ACC112 (cell line): ENCODE results near the gene CARD8.
"Not testable (repeated sequence)": the region's sequence is repeated elsewhere in the genome, so short reads cannot be mapped to it uniquely, and the experiment has no call there.

Experiments used
- H2AFZ ChIP-seq: fragments of 200-600 bp; sonication (generic); one replicate; pipeline ENCODE4 v1.6.0; 2017; ENCODE audit warnings: antibody characterized with exemption, low read length; ENCODE audit not compliant: unreplicated experiment
- H3K27ac ChIP-seq: fragments of 200-600 bp; sonication (generic); 2 replicates; pipeline ENCODE4 v1.5.1; 2014; ENCODE audit warnings: low read depth, mild to moderate bottlenecking, antibody characterized with exemption, low read length, moderate library complexity
- H3K27me3 ChIP-seq: fragments of 200-600 bp; sonication (generic); 2 replicates; pipeline ENCODE4 v1.6.1; 2014; ENCODE audit warnings: mild to moderate bottlenecking, antibody characterized with exemption, low read length, moderate library complexity, mixed read lengths; ENCODE audit not compliant: insufficient read depth
- H3K36me3 ChIP-seq: fragments of 200-600 bp; sonication (generic); 2 replicates; pipeline ENCODE4 v1.6.1; 2016; ENCODE audit warnings: mild to moderate bottlenecking, antibody characterized with exemption, low read length, moderate library complexity, mixed read lengths; ENCODE audit not compliant: insufficient read depth
- H3K4me1 ChIP-seq: fragments of 200-600 bp; sonication (generic); one replicate; pipeline ENCODE4 v1.6.1; 2016; ENCODE audit warnings: low read length, mixed read lengths; ENCODE audit not compliant: insufficient read depth, unreplicated experiment, control insufficient read depth
- H3K4me3 ChIP-seq: fragments of 200-600 bp; sonication (generic); 2 replicates; pipeline ENCODE4 v1.5.1; 2014; ENCODE audit warnings: mild to moderate bottlenecking, low read depth, low read length
- H3K79me2 ChIP-seq: fragments of 200-600 bp; sonication (generic); one replicate; pipeline ENCODE4 v1.6.0; 2016; ENCODE audit warnings: low read length; ENCODE audit not compliant: control insufficient read depth, unreplicated experiment, insufficient read depth

Gene CARD8

DNA sequence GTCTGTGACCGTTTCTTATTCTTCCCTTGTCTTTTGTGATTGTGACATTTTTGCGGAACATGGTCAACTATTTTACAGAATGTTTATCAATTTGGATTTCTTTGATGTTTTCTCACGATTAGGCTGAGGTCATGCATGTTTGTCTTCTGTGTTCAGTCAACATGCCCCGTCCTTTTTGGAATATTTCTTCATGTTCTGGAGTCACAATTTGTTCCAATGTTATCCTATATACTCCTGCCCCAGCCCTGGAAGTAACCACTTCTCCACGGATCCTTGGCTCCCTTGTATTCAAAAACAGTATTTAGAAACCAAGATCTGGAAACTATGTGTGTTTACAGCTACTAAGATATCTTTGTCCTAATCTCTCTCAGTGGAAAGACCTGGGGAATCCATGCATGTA is 9.6 kb downstream of the CARD8 start:
- H3K27ac ChIP-seq, result no peak overlapping the region
- H3K4me3 ChIP-seq, result no peak overlapping the region
- H3K4me1 ChIP-seq, result peaks cover 12% of the 10 kb centered on the region
- H3K36me3 ChIP-seq, result peaks cover 12% of the 10 kb centered on the region
- no peak overlapping the region for H2AFZ ChIP-seq
- H3K79me2 ChIP-seq, result peaks cover 7% of the 10 kb centered on the region
- no peaks in the 10 kb centered on the region for H3K27me3 ChIP-seq

DNA sequence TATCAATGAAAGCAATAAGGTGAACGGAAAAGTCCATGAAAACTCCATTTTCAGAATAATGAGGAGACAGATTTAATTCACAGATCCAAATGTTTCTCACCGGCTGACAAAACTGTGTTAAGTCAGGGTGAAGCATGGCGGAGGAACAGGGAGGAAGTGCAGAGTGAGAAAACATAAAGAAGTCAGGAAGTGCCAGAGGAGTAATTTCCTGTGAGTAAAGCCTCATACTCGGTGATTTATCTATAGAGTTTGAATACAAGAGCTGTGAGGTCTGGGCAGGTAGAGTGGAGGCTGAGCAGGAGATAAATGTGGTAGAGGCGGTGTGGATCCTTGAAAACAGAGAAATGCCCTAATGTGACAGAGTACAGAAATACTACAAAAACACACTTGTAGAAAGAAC is 11.4 kb downstream of the CARD8 start:
- H3K36me3 ChIP-seq, result peaks cover 12% of the 10 kb centered on the region; the same call in 1 of the 2 replicates
- H3K4me1 ChIP-seq, result peaks cover 6% of the 10 kb centered on the region
- no peaks in the 10 kb centered on the region for H3K27me3 ChIP-seq
- H2AFZ ChIP-seq, result no peak overlapping the region
- no peak overlapping the region for H3K4me3 ChIP-seq
- no peak overlapping the region for H3K27ac ChIP-seq
- no peaks in the 10 kb centered on the region for H3K79me2 ChIP-seq

DNA sequence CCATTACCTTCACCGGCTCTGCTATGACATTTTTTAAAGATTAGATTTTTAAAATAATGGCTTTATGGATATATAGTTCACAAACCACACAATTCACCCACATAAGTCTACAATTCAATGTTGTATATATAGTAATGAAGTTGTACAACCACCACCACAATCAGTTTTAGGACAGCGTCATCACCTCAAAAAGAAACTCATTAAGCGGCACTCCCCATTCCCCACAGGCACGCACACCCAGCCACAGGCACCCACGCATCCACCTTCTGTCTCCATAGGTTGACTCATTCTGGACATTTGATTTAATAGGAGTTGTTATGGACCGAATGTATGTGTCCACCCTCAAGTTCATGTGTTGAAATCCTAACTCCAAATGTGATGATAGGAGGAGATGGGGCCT is 13.9 kb downstream of the CARD8 start:
- not testable (repeated sequence) for H2AFZ ChIP-seq, H3K36me3 ChIP-seq

DNA sequence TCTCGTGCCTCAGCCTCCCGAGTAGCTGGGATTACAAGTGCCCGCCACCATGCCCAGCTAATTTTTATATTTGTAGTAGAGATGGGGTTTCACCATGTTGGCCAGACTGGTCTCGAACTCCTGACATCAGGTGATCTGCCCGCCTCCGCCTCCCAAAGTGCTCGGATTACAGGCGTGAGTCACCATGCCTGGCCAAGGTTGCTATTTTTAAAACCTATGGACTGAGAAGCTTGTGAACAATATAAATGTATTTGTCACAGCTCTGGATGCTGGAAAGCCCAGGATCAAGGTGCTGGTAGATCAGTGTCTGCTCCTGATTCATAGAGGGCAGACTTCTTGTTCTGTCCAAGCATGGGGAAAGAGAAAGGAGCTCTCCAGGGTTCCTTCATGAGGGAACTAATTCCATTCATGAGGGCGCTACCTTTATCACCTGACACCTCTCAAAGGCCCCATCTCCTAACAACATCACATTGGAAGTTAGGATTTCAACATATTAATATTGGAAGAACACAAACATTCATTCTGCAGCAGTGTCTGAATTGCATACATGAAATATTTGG is 16.1 kb downstream of the CARD8 start:
- no peaks in the 10 kb centered on the region for H3K79me2 ChIP-seq
- peaks cover 5% of the 10 kb centered on the region for H3K4me1 ChIP-seq
- no peak overlapping the region for H3K27ac ChIP-seq
- no peak overlapping the region for H2AFZ ChIP-seq
- peaks cover 9% of the 10 kb centered on the region; the same call in 1 of the 2 replicates for H3K36me3 ChIP-seq
- no peak overlapping the region for H3K4me3 ChIP-seq
- no peaks in the 10 kb centered on the region for H3K27me3 ChIP-seq

More for the DNA sequence above, 13.9 kb downstream of the CARD8 start:
- not testable (repeated sequence) for H3K27me3 ChIP-seq, H3K4me3 ChIP-seq, H3K27ac ChIP-seq, H3K4me1 ChIP-seq, H3K79me2 ChIP-seq

DNA sequence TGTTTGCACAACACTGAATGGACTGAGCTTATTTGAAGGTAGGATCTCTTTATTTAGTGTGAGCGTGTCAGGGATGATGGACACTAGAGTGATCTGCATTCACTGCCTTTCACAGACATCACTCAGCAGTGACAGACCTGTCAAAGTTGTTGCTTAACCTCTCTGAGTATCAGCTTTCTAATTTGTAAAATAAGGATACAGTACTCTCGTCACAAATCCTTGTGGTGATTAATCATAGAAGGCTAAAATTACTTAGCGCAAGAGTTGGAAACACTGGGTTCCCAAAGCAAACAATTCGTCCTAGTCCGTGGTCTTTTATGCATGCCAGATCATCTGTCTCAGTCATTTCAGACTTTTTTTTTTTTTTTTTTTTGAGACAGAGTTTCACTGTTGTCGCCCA is 16.6 kb downstream of the CARD8 start:
- no peak overlapping the region for H3K27ac ChIP-seq
- H3K4me3 ChIP-seq, result no peak overlapping the region
- H3K36me3 ChIP-seq, result peaks cover 9% of the 10 kb centered on the region; the same call in 1 of the 2 replicates
- no peaks in the 10 kb centered on the region for H3K4me1 ChIP-seq
- no peaks in the 10 kb centered on the region for H3K79me2 ChIP-seq
- no peak overlapping the region for H2AFZ ChIP-seq
- no peaks in the 10 kb centered on the region for H3K27me3 ChIP-seq

DNA sequence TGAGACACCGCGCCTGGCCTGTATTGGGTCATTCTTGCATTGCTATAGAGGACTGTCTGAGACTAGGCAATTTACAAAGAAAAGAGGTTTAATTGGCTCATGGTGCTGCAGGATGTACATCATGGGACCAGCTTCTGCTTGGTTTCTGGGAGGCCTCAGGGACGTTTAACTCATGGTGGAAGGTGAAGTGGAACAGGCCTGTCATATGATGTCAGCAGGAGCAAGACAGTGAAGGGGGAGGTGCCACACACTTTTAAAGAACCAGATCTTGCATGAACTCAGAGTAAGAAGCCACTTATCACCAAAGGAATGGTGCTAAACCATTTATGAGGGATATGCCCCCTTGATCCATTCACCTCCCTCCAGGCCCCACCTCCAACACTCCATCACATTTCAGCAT is 18.7 kb downstream of the CARD8 start:
- no peak overlapping the region for H3K4me3 ChIP-seq
- H2AFZ ChIP-seq, result no peak overlapping the region
- peaks cover 9% of the 10 kb centered on the region; the same call in 1 of the 2 replicates for H3K36me3 ChIP-seq
- H3K27ac ChIP-seq, result no peak overlapping the region
- no peaks in the 10 kb centered on the region for H3K79me2 ChIP-seq
- H3K4me1 ChIP-seq, result no peaks in the 10 kb centered on the region
- no peaks in the 10 kb centered on the region for H3K27me3 ChIP-seq

DNA sequence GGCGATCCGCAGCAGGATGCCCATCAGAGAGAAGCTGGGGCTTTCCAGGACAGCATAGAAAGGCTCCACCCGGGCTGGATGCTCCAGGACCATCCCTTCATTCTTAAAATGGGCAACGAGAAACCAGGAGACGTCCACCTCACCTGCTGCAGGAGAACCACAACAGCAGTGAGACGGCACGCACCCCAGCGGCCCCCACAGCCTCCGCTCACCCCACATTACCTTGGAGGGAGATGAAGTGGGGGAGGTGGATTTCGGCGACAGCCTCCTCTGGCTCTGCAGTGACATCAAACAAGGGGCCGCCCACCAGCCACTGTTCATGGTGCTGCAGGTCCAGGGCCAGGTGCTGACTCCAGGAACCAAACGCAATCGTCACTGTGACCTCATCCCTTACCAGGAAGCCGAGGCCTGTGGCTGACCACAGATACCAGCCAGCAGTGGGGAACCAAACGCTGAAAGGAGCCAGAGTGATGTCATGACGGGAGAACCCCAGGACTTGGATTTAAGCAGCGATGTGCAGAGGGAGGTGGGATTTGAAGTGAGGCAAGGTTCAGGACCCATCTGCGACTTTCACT is 25.1 kb downstream of the CARD8 start:
- H3K4me1 ChIP-seq, result no peaks in the 10 kb centered on the region
- H3K4me3 ChIP-seq, result no peak overlapping the region
- no peaks in the 10 kb centered on the region for H3K79me2 ChIP-seq
- no peak overlapping the region for H3K27ac ChIP-seq
- no peaks in the 10 kb centered on the region for H3K36me3 ChIP-seq
- H2AFZ ChIP-seq, result no peak overlapping the region
- no peaks in the 10 kb centered on the region for H3K27me3 ChIP-seq

DNA sequence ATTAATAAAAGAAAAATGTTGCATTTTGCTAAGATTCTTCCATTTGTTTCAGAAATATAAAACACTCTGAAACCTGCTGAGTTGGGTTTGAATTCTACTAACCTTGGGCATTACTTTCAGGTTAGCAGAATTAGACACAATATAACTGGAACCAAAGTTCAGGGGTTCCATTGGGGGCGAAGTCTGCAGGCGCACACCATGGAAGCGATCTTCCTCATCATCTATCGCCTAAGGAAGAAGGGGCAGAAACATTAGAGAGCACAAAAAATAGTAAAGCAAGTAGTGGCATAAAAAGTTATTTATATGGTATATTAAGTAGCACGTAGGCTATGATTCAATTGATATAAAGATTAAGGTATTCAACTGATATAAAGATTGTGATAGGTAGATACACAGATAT is 34.1 kb downstream of the CARD8 start:
- H3K36me3 ChIP-seq, result no peaks in the 10 kb centered on the region
- no peak overlapping the region for H2AFZ ChIP-seq
- no peak overlapping the region for H3K4me3 ChIP-seq
- no peaks in the 10 kb centered on the region for H3K27me3 ChIP-seq
- H3K79me2 ChIP-seq, result no peaks in the 10 kb centered on the region
- H3K27ac ChIP-seq, result no peak overlapping the region
- H3K4me1 ChIP-seq, result peaks cover 6% of the 10 kb centered on the region

DNA sequence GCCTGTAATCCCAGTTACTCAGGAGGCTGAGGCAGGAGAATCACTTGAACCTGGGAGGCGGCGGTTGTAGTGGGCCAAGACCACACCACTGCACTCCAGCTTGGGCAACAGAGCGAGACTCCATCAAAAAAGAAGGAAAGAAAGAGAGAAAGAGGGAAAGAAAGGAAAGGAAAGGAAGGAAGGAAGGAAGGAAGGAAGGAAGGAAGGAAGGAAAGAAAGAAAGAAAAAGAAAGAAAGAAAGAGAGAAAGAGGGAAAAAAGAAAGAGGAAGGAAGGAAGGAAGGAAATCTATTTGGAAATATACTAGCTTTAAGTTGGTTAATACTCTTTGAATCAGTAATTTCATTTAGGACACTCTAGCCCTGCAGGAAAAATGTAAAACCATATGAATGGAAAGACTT is 34.9 kb downstream of the CARD8 start:
- not testable (repeated sequence) for H3K27ac ChIP-seq, H3K27me3 ChIP-seq, H3K79me2 ChIP-seq, H3K4me1 ChIP-seq, H3K4me3 ChIP-seq, H2AFZ ChIP-seq, H3K36me3 ChIP-seq

DNA sequence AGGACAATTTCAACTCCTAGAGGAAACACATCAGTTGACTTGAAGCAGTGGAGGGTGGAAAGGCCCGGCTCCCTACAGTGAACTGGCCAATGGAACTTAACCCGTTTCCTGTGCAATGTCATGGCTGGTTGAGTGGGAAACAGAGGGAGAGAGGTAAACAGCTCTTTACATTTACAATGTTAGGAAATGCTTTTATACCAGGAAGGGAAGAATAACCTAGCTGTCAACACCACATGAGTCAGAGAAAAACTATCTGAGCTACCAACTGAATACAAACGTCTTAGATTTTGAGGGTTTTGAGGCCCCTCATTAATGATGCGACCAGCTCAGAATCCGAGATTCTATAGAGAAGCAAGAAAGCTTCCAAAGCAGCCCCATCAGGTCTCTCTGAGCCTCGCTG is 36.7 kb downstream of the CARD8 start:
- no peak overlapping the region for H3K4me3 ChIP-seq
- no peaks in the 10 kb centered on the region for H3K27me3 ChIP-seq
- no peaks in the 10 kb centered on the region for H3K36me3 ChIP-seq
- no peak overlapping the region for H2AFZ ChIP-seq
- no peaks in the 10 kb centered on the region for H3K79me2 ChIP-seq
- H3K4me1 ChIP-seq, result peaks cover 6% of the 10 kb centered on the region
- H3K27ac ChIP-seq, result no peak overlapping the region

DNA sequence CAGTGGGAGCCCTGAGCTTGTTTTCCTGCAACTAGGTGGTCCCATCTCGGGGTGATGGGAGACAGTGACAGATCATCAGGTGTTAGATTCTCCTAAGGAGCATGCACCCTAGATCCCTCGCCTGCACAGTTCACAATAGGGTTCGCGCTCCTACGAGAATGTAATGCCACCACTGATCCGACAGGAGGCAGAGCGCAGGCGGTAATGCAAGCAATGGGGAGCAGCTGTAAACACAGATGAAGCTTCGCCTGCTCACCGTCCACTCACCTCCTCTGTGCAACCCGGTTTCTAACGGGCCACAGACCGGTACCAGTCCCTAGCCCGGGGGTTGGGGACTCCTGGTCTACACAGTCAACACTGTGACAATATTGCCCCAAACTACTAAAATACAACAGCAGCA is 38.8 kb downstream of the CARD8 start:
- H3K27ac ChIP-seq, result no peak overlapping the region
- no peak overlapping the region for H3K4me3 ChIP-seq
- H3K4me1 ChIP-seq, result peaks cover 6% of the 10 kb centered on the region
- H3K27me3 ChIP-seq, result no peaks in the 10 kb centered on the region
- H2AFZ ChIP-seq, result no peak overlapping the region
- no peaks in the 10 kb centered on the region for H3K36me3 ChIP-seq
- no peaks in the 10 kb centered on the region for H3K79me2 ChIP-seq
